Adrenal gland (tissue), 5 donors: ENCODE measurements around the gene ABI3BP.

Source experiments
- CTCF ChIP-seq, 6 experiments: fragments of 450-650 bp in 4 of 6; fragments of 200-600 bp in 2 of 6; sonication (generic) in 1 of 6; IDR thresholded peaks; 1 replicate in 5 of 6; 2 replicates in 1 of 6; pipeline versions ENCODE4 v1.5.1 to v1.8.0; 2016 to 2021; ENCODE audit warnings: antibody characterized with exemption in 6 of 6, mild to moderate bottlenecking in 2 of 6, moderate library complexity in 1 of 6
- POLR2A ChIP-seq, 2 donors: fragments of 450-650 bp; IDR thresholded peaks; one replicate each; pipeline ENCODE4 v1.6.1; 2017; ENCODE audit warnings: antibody characterized with exemption in 2 of 2, mild to moderate bottlenecking in 2 of 2, moderate library complexity in 1 of 2
- donor health status: DM: no; HTN: no; CAD: no.

- TF ChIP-seq POLR2A (IDR thresholded peaks at IDR 0.05) (no peak), CTCF (IDR thresholded peaks at IDR 0.05) (no peak)
Observed at GRCh38 chr3:100999160-100999559, 5.9 kb upstream of the ABI3BP start.
